Superior temporal gyrus (tissue), 1 donor: ENCODE data around the gene ANG.
"Not testable (repeated sequence)": the region's sequence is repeated elsewhere in the genome, so short reads cannot be mapped to it uniquely, and the experiment has no call there.

Experiments
- DNase-seq: peaks from one replicate; pipeline ENCODE4 v3.0.0-alpha.2; 2016; ENCODE audit errors: extremely low spot score

ANG gene

GRCh38 chr14:20698934-20699333 lies 10.4 kb downstream of the ANG start:
- DNase-seq: no peak

- no peak for DNase-seq
Measured at GRCh38 chr14:20699931-20700330, 11.4 kb downstream of the ANG start.

- not testable (repeated sequence) for DNase-seq
Measured at GRCh38 chr14:20700965-20701364, 12.4 kb downstream of the ANG start.

DNA sequence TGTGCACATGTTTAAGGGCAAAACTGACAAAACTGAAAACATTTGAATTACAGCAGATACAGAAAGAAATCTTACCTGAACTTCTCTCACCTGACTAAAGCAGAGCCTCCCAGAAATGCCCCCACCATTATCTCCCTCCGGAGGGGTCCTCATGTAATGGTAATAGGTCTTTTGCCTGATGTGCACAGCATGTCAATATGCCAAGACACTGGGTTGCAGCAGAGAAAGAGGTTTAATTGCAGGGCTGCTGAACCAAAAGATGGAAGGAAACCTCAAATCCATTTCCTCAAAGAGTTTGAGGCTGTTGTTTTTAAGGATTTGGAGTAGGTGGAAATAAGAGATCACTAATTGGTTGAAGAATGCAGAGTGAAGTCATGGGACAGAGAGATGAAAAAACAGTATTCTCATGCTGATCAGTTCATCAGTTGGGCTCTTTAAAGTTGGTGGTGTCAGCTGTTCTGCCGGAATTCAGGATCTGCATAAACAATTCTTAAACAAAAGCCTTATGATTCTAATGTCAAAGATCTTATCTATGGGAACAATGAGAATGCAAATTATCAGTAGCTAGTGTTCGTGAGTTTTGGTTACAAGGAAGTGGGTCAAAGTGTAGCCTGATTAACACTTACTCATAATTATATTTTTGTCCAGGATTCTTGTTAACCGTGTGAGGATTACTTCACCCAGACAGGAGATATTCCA lies 18.2 kb downstream of the ANG start:
- DNase-seq: no peak

- no peak for DNase-seq
Measured at GRCh38 chr14:20707622-20708021, 19.1 kb downstream of the ANG start.

- no peak for DNase-seq
Measured at GRCh38 chr14:20711261-20711660, 22.7 kb downstream of the ANG start.

DNA sequence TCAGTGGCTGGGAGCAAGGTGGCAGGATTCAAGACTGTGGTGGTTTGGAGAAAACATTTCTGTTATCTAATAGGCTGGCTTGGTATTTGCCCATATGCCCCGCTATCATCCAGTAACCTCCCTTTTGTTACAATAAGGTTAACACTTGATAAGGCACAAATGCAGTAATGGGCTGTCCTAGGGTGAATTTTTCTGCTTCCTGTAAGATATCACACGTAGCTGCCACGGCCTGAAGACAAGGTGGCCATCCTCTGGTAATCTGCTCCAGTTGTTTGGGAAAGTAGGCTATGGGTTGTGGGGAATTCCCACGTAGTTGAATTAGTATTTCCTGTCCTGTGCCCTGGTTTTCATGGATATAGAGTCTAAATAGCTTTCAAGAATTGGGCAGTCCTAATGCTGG lies 23.1 kb downstream of the ANG start:
- DNase-seq: no peak

DNA sequence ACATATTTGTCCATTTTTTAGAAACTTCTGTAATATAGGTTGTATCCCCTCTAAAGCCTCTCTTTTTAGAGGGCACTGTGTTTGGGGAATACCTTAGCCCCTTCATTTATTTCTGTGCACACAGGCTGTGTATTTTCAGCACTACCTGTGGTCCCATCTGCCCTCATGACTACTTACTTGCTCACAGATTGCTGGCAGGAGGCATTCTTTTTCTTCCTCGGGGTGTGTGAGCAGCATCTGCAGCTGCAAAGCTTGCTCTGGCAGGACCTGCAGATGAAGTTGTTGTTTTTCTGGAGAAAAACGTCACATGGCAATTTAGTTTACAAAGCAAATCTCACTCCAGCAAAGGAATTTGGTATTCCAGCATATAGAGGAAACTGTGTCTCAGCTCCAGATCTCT lies 24.3 kb downstream of the ANG start:
- DNase-seq: no peak

GRCh38 chr14:20714593-20715250 lies 26.2 kb downstream of the ANG start:
- DNase-seq: peak; percentile 48

DNA sequence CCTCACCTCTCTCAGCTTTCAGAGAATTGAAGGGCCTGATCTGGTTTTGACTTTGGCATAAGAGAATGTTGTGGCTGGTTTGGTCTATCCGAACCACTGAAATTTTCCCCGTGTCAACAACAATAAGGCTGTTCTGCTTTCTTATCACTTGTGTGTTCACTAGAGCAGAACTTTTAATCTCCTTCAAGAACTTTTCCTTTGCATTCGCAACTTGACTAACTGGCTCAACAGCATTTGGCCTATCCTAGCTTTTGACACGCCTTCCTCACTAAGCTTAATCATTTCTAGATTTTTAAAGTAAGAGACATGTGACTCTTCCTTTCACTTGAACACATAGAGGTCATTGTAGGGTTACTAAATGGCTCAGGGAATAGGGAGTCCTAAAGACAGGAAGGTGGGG lies 31.2 kb downstream of the ANG start:
- DNase-seq: no peak

DNA sequence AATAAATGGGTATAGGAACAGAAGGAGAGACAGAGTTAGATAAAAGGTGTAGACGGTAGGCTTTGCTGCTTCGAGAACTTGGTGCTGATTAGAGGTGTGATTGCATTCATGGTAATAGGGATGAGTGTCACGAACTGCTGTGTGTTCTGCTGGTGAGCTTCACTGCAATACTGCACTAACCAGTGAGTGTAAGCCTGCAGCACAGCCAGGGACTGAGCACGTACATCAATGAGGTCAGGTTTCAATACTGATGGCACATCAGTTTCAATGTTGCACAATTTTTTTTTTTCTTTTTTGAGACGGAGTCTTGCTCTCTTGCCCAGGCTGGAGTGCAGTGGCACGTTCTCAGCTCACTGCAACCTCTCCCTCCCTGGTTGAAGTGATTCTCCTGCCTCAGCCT lies 32.2 kb downstream of the ANG start:
- no peak for DNase-seq

DNA sequence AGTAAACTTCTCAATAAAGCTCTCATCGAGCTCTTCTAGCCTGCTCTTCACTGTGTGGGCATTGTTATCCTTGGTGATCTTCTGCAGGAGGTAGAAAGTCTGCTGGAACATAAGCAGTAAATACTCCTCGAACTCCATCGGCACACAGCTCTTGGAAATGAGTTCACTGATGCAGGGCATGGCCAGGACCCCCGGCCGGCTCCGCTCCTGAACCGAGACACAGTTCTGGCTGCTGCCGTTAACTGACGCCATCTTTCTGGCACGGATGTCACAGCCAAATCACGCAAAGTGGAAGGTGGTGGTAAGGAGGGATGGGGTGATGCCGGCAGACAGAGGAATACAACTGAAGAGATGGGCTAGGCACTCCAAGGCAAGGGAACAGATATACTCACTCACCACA lies 33.5 kb downstream of the ANG start:
- no peak for DNase-seq

GRCh38 chr14:20723488-20723887 lies 34.9 kb downstream of the ANG start:
- DNase-seq: no peak

- DNase-seq: not testable (repeated sequence)
Measured at GRCh38 chr14:20726121-20726520, 37.6 kb downstream of the ANG start.

GRCh38 chr14:20726531-20726930 lies 38.0 kb downstream of the ANG start:
- DNase-seq: no peak

DNA sequence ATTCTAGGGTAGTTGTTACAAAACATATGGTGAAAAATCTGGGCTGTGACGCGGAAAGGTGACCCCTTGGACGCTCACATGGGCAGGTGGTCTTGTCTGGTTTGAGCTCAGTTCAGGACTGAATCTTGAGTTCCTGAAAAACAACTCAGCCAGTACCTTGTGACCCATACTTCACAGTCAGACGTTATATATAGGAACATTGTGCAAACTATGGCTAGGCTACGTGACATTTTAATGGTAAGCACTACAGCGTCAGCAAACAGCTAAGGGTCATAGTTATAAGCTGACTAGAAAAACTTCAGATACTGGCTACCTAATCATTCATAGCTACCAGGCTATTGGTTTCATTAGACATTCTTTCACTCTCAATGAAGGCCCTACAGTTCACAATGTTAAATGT lies 42.3 kb downstream of the ANG start:
- DNase-seq: no peak

- no peak for DNase-seq
Measured at GRCh38 chr14:20732477-20732876, 43.9 kb downstream of the ANG start.

DNA sequence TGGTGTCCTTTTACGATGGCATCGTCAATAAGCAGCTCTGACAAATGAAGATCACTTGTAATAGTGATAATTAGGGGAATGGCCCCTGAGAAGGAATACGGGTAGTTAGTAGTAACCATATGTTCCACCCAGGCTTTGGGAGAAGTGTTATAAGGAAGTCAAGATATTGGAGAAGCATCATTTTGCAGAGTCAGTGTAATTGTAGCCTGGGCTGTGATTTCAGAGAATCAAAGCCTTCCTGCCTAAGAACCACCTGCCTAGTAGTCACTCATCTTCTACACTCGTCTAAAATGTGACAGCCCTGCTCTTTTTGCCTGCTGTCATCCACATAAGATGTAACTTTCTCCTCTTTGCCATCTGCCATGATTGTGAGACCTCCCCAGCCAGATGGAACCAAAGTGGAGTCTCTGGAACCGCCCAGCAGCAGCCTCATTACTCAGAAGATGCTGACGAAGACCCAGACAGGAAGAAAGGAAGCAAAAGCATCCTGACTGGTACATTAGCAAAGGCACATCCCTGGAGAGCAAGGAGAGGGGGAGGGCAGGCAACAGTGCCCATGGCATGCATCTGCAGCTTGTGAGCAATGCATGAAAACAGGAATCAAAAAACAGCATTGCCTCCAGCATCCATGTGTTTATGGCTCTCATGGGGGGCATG lies 44.5 kb downstream of the ANG start:
- DNase-seq: no peak

- no peak for DNase-seq
Measured at GRCh38 chr14:20733684-20734429, 45.3 kb downstream of the ANG start.

- DNase-seq: no peak
Measured at GRCh38 chr14:20734430-20734806, 45.9 kb downstream of the ANG start.

DNA sequence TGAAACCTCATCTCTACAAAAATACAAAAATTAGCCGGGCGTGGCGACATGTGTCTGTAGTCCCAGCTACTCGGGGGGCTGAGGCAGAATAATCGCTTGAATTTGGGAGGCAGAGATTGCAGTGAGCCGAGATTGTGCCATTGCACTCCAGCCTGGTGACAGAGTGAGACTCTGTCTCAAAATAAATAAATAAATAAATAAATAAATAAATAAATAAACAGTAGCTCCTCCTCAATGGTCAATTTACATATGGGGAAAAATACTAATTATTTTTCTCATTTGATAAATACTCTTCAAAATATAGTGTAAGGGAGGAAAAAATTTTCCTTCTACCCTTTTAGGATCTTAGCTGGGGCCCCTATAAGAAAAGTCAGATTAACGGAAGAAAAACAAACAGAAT lies 49.7 kb downstream of the ANG start:
- not testable (repeated sequence) for DNase-seq

GRCh38 chr14:20742132-20742531 lies 53.6 kb downstream of the ANG start:
- no peak for DNase-seq

GRCh38 chr14:20743556-20743955 lies 55.0 kb downstream of the ANG start:
- no peak for DNase-seq
